GM19397 (cell line): ENCODE results near the gene TPRG1L.

Experiments used
- ATAC-seq: cut with Tn5 transposase; IDR thresholded peaks from one replicate; pipeline ENCODE4 v1.9.1; 2021; ENCODE audit warnings: mild to moderate bottlenecking, moderate library complexity; ENCODE audit not compliant: unreplicated experiment

Gene TPRG1L

DNA sequence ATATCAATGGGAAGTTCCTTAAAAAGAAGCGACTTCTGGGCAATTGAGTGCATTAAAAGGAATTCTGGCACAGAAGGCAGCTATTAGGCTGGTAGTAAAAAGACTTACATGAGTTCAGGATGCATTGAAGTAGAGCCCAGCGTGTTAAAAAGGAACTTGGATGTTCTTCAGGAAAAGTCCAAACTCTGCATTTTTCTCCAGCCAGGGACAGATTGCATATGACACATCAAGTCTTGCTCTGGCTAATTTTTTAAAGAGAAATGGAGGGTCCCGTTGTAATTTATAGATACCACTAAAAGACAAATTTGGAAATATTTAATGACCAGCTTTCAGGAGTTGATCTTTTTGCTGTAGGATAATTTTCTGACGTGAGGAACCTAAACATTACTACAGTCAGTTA is 1.2 kb downstream of the TPRG1L start:
- ATAC-seq = no peak

- ATAC-seq = no peak
These were observed 2.9 kb downstream of the TPRG1L start for GRCh38 chr1:3627515-3628253.

- no peak for ATAC-seq
These were observed 3.6 kb downstream of the TPRG1L start for GRCh38 chr1:3628445-3628844.

DNA sequence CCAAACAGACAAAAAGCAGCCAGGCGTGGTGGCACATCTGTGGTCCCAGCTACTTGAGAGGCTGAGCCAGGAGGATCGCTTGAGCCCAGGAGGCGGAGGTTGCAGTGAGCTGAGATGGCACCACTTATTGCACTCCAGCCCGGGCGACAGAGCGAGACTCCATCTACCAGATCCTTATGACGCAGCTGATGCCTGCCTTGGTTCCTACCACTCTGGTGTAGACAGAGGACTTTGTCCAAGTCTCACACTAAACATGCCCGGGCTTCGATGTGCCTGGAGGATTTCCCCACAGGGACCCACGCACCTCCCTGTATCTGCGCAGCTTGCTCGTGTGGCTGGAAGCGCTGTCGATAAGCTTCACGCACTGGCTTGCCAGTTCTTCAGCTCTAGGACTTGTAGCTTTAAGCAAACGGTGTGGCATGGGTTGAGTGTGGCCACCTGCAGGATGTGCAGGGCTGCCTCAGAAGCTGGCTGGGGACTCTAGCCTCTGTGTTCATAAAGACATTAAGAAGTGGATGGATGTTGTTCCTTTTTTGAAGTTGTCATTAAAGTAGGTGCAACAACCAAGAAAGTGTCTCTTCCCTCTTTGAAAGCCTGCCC is 4.8 kb downstream of the TPRG1L start:
- ATAC-seq = no peak

DNA sequence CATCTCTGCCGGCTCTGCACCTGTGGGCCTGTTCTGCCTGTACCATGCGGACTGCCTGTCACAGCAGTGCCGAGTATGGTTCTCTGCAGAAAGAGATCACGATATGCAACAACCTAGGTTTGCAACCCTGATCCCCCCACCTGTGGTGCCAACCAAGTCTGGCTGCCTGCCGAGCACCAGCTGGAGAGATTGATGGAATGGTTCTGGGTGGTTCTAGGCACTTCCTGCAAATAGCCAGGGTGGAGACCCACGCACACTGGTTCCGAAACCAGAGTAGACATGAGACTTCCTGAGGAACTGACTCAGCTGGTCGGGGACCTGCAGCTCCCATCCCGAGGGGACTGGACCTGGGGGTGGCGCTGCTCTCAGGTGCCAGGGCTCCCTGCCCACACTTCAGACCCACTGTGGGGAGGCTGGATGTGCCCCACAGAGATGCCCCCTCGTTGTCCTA is 5.4 kb downstream of the TPRG1L start:
- no peak for ATAC-seq

DNA sequence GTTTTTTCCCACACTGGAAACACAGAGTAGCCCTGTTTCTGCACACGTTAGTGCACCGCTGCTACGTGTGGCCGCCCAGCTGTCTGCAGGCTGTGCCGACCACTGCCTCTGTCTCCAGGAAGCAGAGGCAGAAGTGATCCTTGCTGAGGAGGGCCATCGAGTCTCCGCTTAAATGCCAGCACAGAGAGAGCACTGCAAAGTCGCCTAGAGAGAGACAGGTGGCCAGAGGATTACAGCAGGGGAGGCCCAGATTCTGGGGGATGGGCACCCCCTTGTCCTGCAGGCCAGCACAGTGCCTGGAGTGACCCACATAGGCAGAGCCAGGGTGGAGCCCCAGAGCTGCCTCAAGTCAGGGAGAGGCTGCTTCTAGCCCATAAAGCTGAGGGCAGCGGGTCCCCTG is 6.1 kb downstream of the TPRG1L start:
- ATAC-seq = no peak

GRCh38 chr1:3631320-3632260 is 6.8 kb downstream of the TPRG1L start:
- ATAC-seq = no peak

GRCh38 chr1:3632298-3632697 is 7.5 kb downstream of the TPRG1L start:
- no peak for ATAC-seq

- no peak for ATAC-seq
These were observed 8.0 kb downstream of the TPRG1L start for GRCh38 chr1:3632716-3633343.

- no peak for ATAC-seq
These were observed 8.7 kb downstream of the TPRG1L start for GRCh38 chr1:3633344-3634058.

DNA sequence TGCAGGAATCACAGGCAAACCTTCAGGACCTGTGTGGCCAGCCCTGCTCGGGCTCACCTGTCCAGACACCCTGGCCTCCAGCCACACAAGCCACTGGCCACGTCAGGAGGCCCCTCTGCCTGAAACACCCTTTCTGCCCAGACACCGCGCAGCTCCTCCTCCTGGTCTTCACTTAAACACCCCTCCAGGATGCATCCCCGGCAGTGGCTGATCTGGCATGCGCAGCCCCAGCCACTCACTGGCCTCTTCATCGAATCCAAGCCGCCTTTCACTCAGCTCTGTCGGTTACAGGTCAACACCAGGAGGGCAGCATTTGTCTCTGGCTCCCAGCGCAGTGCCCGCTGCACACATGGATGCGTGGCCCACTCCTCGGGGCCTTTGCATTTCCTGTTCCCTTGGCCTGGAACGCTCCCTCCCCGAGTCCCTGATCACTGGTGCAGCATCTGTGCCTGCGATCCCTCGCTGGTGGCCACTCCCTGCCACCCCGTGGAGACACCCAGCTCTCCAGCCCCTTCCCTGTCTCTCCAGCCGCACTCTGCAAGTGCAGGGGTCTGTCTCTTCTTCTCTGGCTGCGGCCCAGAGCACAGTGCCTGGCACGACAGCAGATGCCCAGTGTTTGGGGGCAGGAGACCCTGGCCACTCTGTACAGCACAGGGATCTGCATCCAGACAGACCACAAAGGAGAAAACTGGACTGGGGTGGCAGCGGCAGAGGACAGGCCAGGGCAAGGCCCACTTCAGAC is 9.4 kb downstream of the TPRG1L start:
- no peak for ATAC-seq

- ATAC-seq = no peak
These were observed 11.3 kb downstream of the TPRG1L start for GRCh38 chr1:3636080-3636479.

DNA sequence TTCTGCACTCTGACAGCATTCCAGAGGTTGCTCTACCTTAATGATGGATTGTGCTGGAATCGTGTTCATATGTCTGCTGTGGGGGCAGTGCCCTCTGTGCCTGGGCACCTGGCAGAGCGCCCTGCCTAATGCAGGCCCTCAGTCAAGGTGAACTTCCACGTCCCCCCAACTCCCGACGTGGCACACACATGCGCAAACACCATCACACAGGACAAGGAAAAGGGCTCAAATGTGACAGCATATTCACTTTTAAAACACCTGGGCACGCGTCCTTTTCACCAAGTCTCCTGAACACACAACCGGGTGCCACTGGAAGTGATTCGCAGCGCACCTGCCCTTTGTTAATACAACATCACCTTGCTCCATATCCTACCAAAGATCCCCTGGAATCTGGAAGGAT is 11.7 kb downstream of the TPRG1L start:
- no peak for ATAC-seq

DNA sequence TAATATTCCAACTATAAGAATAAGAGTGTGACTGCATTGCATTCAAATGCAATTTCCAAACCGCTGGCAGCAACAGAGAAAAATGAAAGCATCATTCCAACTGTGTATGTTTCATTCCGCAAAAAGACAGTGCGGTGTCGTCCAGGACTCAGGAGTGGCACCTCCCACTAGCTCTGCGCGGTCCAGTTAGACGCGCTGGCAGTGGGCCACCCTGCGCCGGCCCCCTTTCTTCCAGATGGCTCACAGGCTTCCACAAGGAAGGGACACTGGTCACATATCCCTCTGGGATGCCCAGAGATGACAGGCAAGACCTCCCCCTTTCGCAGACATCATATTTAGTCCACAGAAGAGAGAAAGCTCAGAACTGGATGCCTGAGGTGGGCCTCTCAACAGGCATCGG is 13.2 kb downstream of the TPRG1L start:
- ATAC-seq = no peak

DNA sequence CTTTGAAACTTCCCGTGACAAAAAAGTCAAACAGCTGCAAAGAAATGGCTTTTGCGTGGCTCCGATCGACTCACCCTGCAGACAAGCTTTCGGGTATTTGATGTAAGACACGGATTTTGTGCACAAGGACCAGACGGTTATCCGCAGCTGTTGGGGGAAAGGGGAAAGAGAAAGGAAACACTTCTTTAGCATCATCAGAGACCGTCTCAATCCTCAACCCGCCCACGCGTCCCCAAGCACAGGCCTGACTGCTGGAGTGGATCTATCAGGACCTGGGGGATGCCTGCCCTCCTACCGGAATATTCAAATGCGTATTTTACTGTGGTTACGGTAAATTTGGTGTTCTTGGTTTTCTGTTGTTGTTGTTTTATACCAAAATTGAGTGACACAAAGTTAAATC is 13.9 kb downstream of the TPRG1L start:
- ATAC-seq = no peak

- ATAC-seq = no peak
These were observed 14.6 kb downstream of the TPRG1L start for GRCh38 chr1:3639397-3639911.

- no peak for ATAC-seq
These were observed 15.5 kb downstream of the TPRG1L start for GRCh38 chr1:3640121-3640837.

GRCh38 chr1:3641046-3641760 is 16.4 kb downstream of the TPRG1L start:
- no peak for ATAC-seq
